H9 (cell line): Measurements from ENCODE around the gene PGGHG. TPM values are rescaled to one million over a fixed set of nuclear protein-coding genes. Genes with fewer than 3 reads are reported as not detected.

Source experiments
- DNase-seq: peaks from one replicate; pipeline ENCODE4 v3.0.0-alpha.2; 2017
- H2AFZ ChIP-seq: one replicate; pipeline ENCODE4 v1.6.1; 2013; ENCODE audit warnings: mild to moderate bottlenecking, low read length, control low read depth, moderate library complexity
- H2AK5ac ChIP-seq: 2 replicates; pipeline ENCODE4 v1.6.1; 2013; ENCODE audit warnings: low read length, control low read depth, mixed read lengths; ENCODE audit not compliant: insufficient read length
- H2BK120ac ChIP-seq: one replicate; pipeline ENCODE4 v1.6.1; 2013; ENCODE audit warnings: low read depth, mild to moderate bottlenecking, low read length, control low read depth, inconsistent platforms; ENCODE audit not compliant: poor library complexity, severe bottlenecking
- H2BK12ac ChIP-seq: 2 replicates; pipeline ENCODE4 v1.6.1; 2013; ENCODE audit warnings: low read length, control low read depth, mixed read lengths, low read depth; ENCODE audit not compliant: insufficient read length
- H2BK15ac ChIP-seq: 2 replicates; pipeline ENCODE4 v1.6.1; 2013; ENCODE audit warnings: low read depth, low read length, control low read depth
- H2BK20ac ChIP-seq: one replicate; pipeline ENCODE4 v1.6.1; 2013; ENCODE audit warnings: low read depth, mild to moderate bottlenecking, low read length, control low read depth, inconsistent platforms; ENCODE audit not compliant: poor library complexity, severe bottlenecking
- H2BK5ac ChIP-seq: 2 replicates; pipeline ENCODE4 v1.6.1; 2013; ENCODE audit warnings: low read length, control low read depth, mixed read lengths; ENCODE audit not compliant: insufficient read length
- H3K14ac ChIP-seq: 2 replicates; pipeline ENCODE4 v1.6.1; 2013; ENCODE audit warnings: low read length, control low read depth; ENCODE audit not compliant: insufficient read depth
- H3K18ac ChIP-seq: 2 replicates; pipeline ENCODE4 v1.6.1; 2013; ENCODE audit warnings: low read depth, mild to moderate bottlenecking, mixed read lengths, low read length, control low read depth; ENCODE audit not compliant: insufficient read length
- H3K23ac ChIP-seq: 2 replicates; pipeline ENCODE4 v1.6.1; 2013; ENCODE audit warnings: low read length, control low read depth, mixed read lengths, low read depth; ENCODE audit not compliant: insufficient read length
- H3K23me2 ChIP-seq: 2 replicates; pipeline ENCODE4 v1.6.1; 2013; ENCODE audit warnings: low read depth, mild to moderate bottlenecking, mixed read lengths, low read length, control low read depth; ENCODE audit not compliant: insufficient read length, poor library complexity, severe bottlenecking
- H3K27ac ChIP-seq: 2 replicates; pipeline ENCODE4 v1.5.1; 2013; ENCODE audit warnings: low read length, control low read depth, mixed read lengths, low read depth; ENCODE audit not compliant: insufficient read length
- H3K27me3 ChIP-seq: 2 replicates; pipeline ENCODE4 v1.6.1; 2013; ENCODE audit warnings: low read length, control low read depth, inconsistent platforms; ENCODE audit not compliant: insufficient read depth
- H3K4ac ChIP-seq: 2 replicates; pipeline ENCODE4 v1.6.1; 2013; ENCODE audit warnings: low read depth, mild to moderate bottlenecking, control low read depth, inconsistent platforms, low read length, moderate library complexity
- H3K4me1 ChIP-seq: 2 replicates; pipeline ENCODE4 v1.6.1; 2013; ENCODE audit warnings: low read length, control low read depth, inconsistent platforms; ENCODE audit not compliant: insufficient read depth
- H3K4me2 ChIP-seq: 2 replicates; pipeline ENCODE4 v1.6.1; 2013; ENCODE audit warnings: low read length, control low read depth, mixed read lengths; ENCODE audit not compliant: insufficient read length, insufficient read depth
- H3K56ac ChIP-seq: 2 replicates; pipeline ENCODE4 v1.6.1; 2013; ENCODE audit warnings: low read depth, mild to moderate bottlenecking, mixed read lengths, low read length, control low read depth; ENCODE audit not compliant: insufficient read length
- H3K79me1 ChIP-seq: 2 replicates; pipeline ENCODE4 v1.6.1; 2013; ENCODE audit warnings: low read depth, mild to moderate bottlenecking, moderate library complexity, low read length, control low read depth, inconsistent platforms; ENCODE audit not compliant: insufficient read depth, poor library complexity, severe bottlenecking
- H3K79me2 ChIP-seq: 2 replicates; pipeline ENCODE4 v1.6.1; 2013; ENCODE audit warnings: low read length, control low read depth, inconsistent platforms; ENCODE audit not compliant: insufficient read depth
- H3K9ac ChIP-seq: 2 replicates; pipeline ENCODE4 v1.6.1; 2013; ENCODE audit warnings: low read length, control low read depth, mixed read lengths; ENCODE audit not compliant: insufficient read length; ENCODE audit errors: extremely low read depth
- H3K9me3 ChIP-seq: one replicate; pipeline ENCODE4 v1.6.1; 2013; ENCODE audit warnings: low read depth, low read length, inconsistent platforms; ENCODE audit not compliant: control insufficient read depth
- H3T11ph ChIP-seq: one replicate; pipeline ENCODE4 v1.6.1; 2013; ENCODE audit warnings: mild to moderate bottlenecking, low read length, control low read depth, inconsistent platforms
- H4K20me1 ChIP-seq: one replicate; pipeline ENCODE4 v1.6.1; 2013; ENCODE audit not compliant: control insufficient read depth, insufficient read length, insufficient read depth
- H4K5ac ChIP-seq: 2 replicates; pipeline ENCODE4 v1.6.1; 2013; ENCODE audit warnings: low read depth, mild to moderate bottlenecking, mixed read lengths, low read length, control low read depth; ENCODE audit not compliant: insufficient read length
- H4K8ac ChIP-seq: replicated peaks from 2 replicates; pipeline ENCODE4 v1.6.1; 2013; ENCODE audit warnings: low read length, control low read depth, mixed read lengths, low read depth; ENCODE audit not compliant: insufficient read length
- H4K91ac ChIP-seq: 2 replicates; pipeline ENCODE4 v1.6.1; 2013; ENCODE audit warnings: low read depth, mild to moderate bottlenecking, moderate library complexity, mixed read lengths, low read length, control low read depth; ENCODE audit not compliant: insufficient read length
- H3K27ac Mint-ChIP-seq, 3 experiments: 2 replicates in 2 of 3; 3 replicates in 1 of 3; pipeline ENCODE4 v1.8.0; 2020 to 2021; ENCODE audit warnings: mixed read lengths in 3 of 3, mild to moderate bottlenecking in 1 of 3, moderate library complexity in 1 of 3
- H3K27me3 Mint-ChIP-seq: 2 replicates; pipeline ENCODE4 v1.8.0; 2021; ENCODE audit warnings: low read depth, mild to moderate bottlenecking, moderate library complexity, mixed read lengths
- H3K36me3 Mint-ChIP-seq, 3 experiments: 2 replicates in 2 of 3; 3 replicates in 1 of 3; pipeline ENCODE4 v1.8.0; 2020 to 2021; ENCODE audit warnings: low read depth in 3 of 3, mixed read lengths in 3 of 3; ENCODE audit not compliant: insufficient read depth in 1 of 3
- H3K4me1 Mint-ChIP-seq, 2 experiments: 2 replicates each; pipeline ENCODE4 v1.8.0; 2020; ENCODE audit warnings: mixed read lengths in 2 of 2
- H3K4me3 Mint-ChIP-seq, 2 experiments: 2 replicates in 1 of 2; 3 replicates in 1 of 2; pipeline ENCODE4 v1.8.0; 2020 to 2021; ENCODE audit warnings: mild to moderate bottlenecking in 2 of 2, mixed read lengths in 2 of 2, moderate library complexity in 1 of 2
- H3K9me3 Mint-ChIP-seq, 2 experiments: 2 replicates in 1 of 2; 3 replicates in 1 of 2; pipeline ENCODE4 v1.8.0; 2020; ENCODE audit warnings: mild to moderate bottlenecking in 2 of 2, mixed read lengths in 2 of 2, moderate library complexity in 1 of 2
- CTCF ChIP-seq: fragments of 200-600 bp; sonication (generic); conservative IDR thresholded peaks from 3 replicates; pipeline ENCODE4 v1.8.0; 2021; ENCODE audit warnings: antibody characterized with exemption, mild to moderate bottlenecking
- WGBS: extraction: QIAGEN DNeasy Blood & Tissue Kit; methylation state at CpG from one replicate; pipeline ENCODE4 v1.1.7; 2013; ENCODE audit warnings: missing lambda C conversion rate, low lambda C conversion rate, mixed read lengths; ENCODE audit not compliant: insufficient read length; ENCODE audit errors: extremely low coverage; 5-methylcytosine and 5-hydroxymethylcytosine counted together
- total RNA-seq: library from RNA; stranded (reverse); gene quantifications from 2 replicates; pipeline ENCODE4 v1.2.1, GENCODE V29; 2021

Gene PGGHG
- total RNA-seq, 1 experiment from 2014 or later, result 58.3 TPM

- Histone ChIP-seq H3K4me2 (no peak overlapping the region), H4K20me1 (no peaks in the 10 kb centered on the region), H3K9me3 (no peaks in the 10 kb centered on the region), H2BK15ac (no peak overlapping the region), H2BK120ac (no peak overlapping the region), H4K5ac (no peak overlapping the region), H2BK20ac (no peak overlapping the region), H3K14ac (no peak overlapping the region), H3K23ac (no peak overlapping the region), H3K79me2 (no peaks in the 10 kb centered on the region), H3K23me2 (no peaks in the 10 kb centered on the region), H3K27ac (no peak overlapping the region), H3K79me1 (no peaks in the 10 kb centered on the region), H2AFZ (no peak overlapping the region), H3K18ac (no peak overlapping the region), H3T11ph (no peak overlapping the region), H2BK5ac (no peak overlapping the region), H2AK5ac (no peak overlapping the region), H2BK12ac (no peak overlapping the region), H3K27me3 (no peaks in the 10 kb centered on the region), H3K4ac (no peak overlapping the region), H4K8ac (no peak overlapping the region), H3K9ac (no peak overlapping the region), H4K91ac (no peak overlapping the region), H3K4me1 (no peaks in the 10 kb centered on the region; the same call in 1 of the 2 replicates), H3K56ac (no peak overlapping the region)
- no CpG with 5 or more reads among the region's 14 CpGs for WGBS
- H3K4me1 Mint-ChIP-seq, result peaks cover 28 to 38% of the 10 kb centered on the region in 2 experiments
- H3K4me3 Mint-ChIP-seq, result no peak overlapping the region
- no peak overlapping the region for H3K27ac Mint-ChIP-seq
- DNase-seq, result peak; percentile 39
- H3K9me3 Mint-ChIP-seq, result peaks cover 21 to 25% of the 10 kb centered on the region in 2 experiments
- peaks cover 3% of the 10 kb centered on the region for H3K27me3 Mint-ChIP-seq
- TF ChIP-seq CTCF, result no peak
- peaks cover 4 to 38% (median 13%) of the 10 kb centered on the region in 3 experiments; a peak in 6 of 7 replicates for H3K36me3 Mint-ChIP-seq
Measured at GRCh38 chr11:330307-330693, 41.4 kb downstream of the PGGHG start.
